Activated CD8-positive, alpha-beta T cell treated with anti-CD3 and anti-CD28 coated beads for 36 hours (primary cell): ENCODE results near the gene FOXP1. TPM values are rescaled to one million over a fixed set of nuclear protein-coding genes. Genes with fewer than 3 reads are reported as not detected.

ENCODE experiments used
- ATAC-seq: fragments of 200-7000 bp; cut with Tn5 transposase; one replicate; pipeline ENCODE4 v1.10.0; 2021; ENCODE audit warnings: mild to moderate bottlenecking, moderate library complexity
- CTCF ChIA-PET: fragments of 350-600 bp; sonication (Branson Sonifier 250); formaldehyde crosslinking; loops from one replicate; lab custom pipeline; 2021; ENCODE audit warnings: antibody characterized with exemption; lab: Charles Lee
- POLR2A ChIA-PET: fragments of 350-600 bp; sonication (Branson Sonifier 250); formaldehyde crosslinking; loops from one replicate; lab custom pipeline; 2021; ENCODE audit warnings: antibody characterized with exemption; lab: Charles Lee
- DNase-seq: peaks from one replicate; pipeline ENCODE4 v3.0.0-alpha.2; 2020
- H3K27ac Mint-ChIP-seq: one replicate; pipeline ENCODE4 v1.8.0; 2021; ENCODE audit warnings: mild to moderate bottlenecking, mixed read lengths
- H3K27me3 Mint-ChIP-seq: one replicate; pipeline ENCODE4 v1.8.0; 2021; ENCODE audit warnings: mixed read lengths
- H3K36me3 Mint-ChIP-seq: one replicate; pipeline ENCODE4 v1.8.0; 2021; ENCODE audit warnings: low read depth, mixed read lengths
- H3K4me1 Mint-ChIP-seq: one replicate; pipeline ENCODE4 v1.8.0; 2021; ENCODE audit warnings: low read depth, mixed read lengths
- H3K4me3 Mint-ChIP-seq: one replicate; pipeline ENCODE4 v1.8.0; 2021; ENCODE audit warnings: mild to moderate bottlenecking, moderate library complexity, mixed read lengths
- H3K9me3 Mint-ChIP-seq: one replicate; pipeline ENCODE4 v1.8.0; 2021; ENCODE audit warnings: mixed read lengths
- intact Hi-C: fragments of 100-400 bp; cut with micrococcal nuclease; formaldehyde crosslinking; loops from one replicate; pipeline ENCODE4 v1.10.0; 2022
- total RNA-seq, 2 experiments: library from RNA; stranded (reverse); gene quantifications; one replicate each; pipeline ENCODE4 v1.2.3, GENCODE V29; 2021
- TF ChIP-seq, protein P1 (sequence below): fragments of 200-600 bp; IDR thresholded peaks from one replicate; pipeline ENCODE4 v1.8.0; 2022; ENCODE audit warnings: antibody characterized with exemption, mild to moderate bottlenecking

The FOXP1 gene
- total RNA-seq, 2 experiments from 2014 or later, result 145 to 153 TPM

DNA sequence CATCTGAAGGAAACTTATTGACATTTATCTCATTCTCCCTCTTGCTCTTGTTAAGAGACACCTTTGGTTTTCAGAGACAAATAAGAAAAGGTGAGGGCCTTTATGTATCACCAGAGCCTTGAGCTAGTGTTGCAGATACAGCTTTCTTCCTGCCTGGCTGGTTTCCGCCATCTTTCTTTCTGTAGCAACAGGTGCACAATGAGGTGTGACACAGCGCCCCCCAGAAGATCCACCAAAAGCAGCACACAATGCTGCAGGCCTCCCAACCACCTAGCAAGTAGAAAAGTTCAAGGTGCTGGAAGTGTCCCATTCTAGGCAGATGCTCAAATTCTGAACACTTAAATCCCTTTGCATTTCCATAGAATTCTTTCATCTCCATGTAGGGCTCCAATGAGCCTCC lies 106.6 kb downstream of the FOXP1 start:
- peaks cover 84% of the 10 kb centered on the region for H3K4me1 Mint-ChIP-seq
- H3K27me3 Mint-ChIP-seq, result no peaks in the 10 kb centered on the region
- intact Hi-C loops, result no loop called here
- peaks cover 59% of the 10 kb centered on the region for H3K36me3 Mint-ChIP-seq
- peaks cover 24% of the 10 kb centered on the region for H3K9me3 Mint-ChIP-seq
- DNase-seq (no peak), ATAC-seq (no peak)
- ChIA-PET POLR2A (interaction anchor here (0.8 to 3.3 kb wide), 3 partner anchors 11 to 105 kb away, joined by 3 to 11 read pairs (median 4); no protein-coding TSS in a partner anchor), CTCF (interaction anchor here (0.8 to 1.6 kb wide), 6 partner anchors 9 to 36 kb away, joined by 3 to 5 read pairs (median 3); no protein-coding TSS in a partner anchor)
- no peak overlapping the region for H3K4me3 Mint-ChIP-seq
- peak overlapping the region; percentile 80 for H3K27ac Mint-ChIP-seq
- TF ChIP-seq, protein P1, sequence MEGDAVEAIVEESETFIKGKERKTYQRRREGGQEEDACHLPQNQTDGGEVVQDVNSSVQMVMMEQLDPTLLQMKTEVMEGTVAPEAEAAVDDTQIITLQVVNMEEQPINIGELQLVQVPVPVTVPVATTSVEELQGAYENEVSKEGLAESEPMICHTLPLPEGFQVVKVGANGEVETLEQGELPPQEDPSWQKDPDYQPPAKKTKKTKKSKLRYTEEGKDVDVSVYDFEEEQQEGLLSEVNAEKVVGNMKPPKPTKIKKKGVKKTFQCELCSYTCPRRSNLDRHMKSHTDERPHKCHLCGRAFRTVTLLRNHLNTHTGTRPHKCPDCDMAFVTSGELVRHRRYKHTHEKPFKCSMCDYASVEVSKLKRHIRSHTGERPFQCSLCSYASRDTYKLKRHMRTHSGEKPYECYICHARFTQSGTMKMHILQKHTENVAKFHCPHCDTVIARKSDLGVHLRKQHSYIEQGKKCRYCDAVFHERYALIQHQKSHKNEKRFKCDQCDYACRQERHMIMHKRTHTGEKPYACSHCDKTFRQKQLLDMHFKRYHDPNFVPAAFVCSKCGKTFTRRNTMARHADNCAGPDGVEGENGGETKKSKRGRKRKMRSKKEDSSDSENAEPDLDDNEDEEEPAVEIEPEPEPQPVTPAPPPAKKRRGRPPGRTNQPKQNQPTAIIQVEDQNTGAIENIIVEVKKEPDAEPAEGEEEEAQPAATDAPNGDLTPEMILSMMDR, result no peak

DNA sequence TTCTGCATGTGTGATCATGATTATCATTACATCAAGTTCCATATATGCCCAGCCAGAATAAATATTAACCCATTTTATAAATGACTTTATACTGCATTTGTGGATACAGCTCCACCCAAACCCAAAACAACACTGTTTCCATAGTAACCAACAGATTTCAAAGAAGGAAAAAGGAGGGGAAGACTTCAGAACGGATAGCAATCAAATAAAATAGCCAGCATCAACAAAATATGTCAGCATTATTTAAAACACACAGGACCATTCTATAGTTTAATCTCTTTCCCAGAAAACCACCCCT lies 114.4 kb downstream of the FOXP1 start:
- no peak for ATAC-seq
- Mint-ChIP-seq H3K36me3 (peaks cover 42% of the 10 kb centered on the region), H3K4me1 (peaks cover 69% of the 10 kb centered on the region), H3K27ac (no peak overlapping the region), H3K4me3 (no peak overlapping the region), H3K27me3 (no peaks in the 10 kb centered on the region), H3K9me3 (peaks cover 15% of the 10 kb centered on the region)
- CTCF ChIA-PET, result no interaction called here
- TF ChIP-seq, protein P1, result no peak
- intact Hi-C loops, result no loop called here
- no peak for DNase-seq
- POLR2A ChIA-PET, result interaction anchor here (0.5 to 1.5 kb wide), 2 partner anchors 8 to 18 kb away, joined by 3 to 5 read pairs; no protein-coding TSS in a partner anchor

DNA sequence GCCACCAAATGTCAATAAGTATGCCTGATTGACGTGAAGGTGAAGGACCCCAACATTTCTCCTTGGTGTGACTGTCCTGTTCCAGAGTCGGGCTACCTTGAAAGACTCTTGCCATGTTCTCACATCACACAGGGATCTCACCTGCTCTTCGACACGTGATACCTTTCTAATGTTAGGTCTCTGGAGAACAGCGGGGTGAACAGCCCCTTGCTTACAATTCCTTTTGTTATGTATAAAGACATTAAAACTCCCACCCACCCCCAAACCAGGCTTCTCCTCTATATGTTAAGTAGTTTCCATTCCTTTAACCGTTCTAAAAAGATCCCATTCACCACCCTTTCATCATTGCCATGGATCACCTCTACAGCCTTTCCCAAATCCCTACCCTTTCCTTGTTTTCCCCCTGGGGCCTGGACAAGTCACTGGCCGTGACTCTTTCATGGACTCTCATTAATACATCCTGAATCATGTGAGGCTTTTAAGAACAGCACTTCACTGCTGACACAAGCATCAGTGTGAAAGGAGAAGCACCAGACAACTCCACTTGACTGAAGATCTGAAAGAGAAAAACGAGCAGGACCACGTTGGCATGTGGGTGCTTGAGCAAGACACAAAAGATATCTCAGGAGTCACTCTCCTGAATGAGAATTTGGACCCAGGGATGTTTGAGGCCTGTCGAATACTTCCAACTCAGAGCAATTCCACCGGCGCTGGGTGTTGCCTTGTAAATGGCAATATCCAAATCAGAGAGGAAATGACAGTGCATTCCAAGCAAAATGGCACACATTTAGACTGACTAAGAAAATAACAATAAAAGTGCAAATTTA lies 115.0 kb downstream of the FOXP1 start:
- CTCF ChIA-PET, result no interaction called here

DNA sequence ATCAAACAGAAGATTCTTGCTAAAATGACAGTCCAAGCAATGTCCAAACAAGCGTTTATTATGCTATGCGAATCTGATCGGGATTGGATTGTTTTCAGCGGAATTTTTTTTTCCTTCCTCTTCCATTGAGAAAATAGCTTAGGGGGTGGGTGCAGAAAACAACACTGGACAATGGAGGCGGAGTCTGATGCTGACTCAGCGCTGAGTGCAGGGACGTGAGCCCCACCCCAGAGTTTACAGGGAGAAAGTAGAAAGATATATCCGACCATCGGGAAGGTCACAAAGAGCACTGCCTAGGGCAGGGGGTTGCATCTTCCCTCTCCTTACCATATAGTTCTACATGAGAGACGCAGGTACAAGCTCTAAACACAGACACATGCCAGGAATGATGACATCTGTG lies 117.0 kb downstream of the FOXP1 start:
- no peak for ATAC-seq
- Mint-ChIP-seq H3K36me3 (peaks cover 36% of the 10 kb centered on the region), H3K27ac (no peak overlapping the region), H3K4me1 (peaks cover 72% of the 10 kb centered on the region), H3K9me3 (peaks cover 3% of the 10 kb centered on the region), H3K27me3 (no peaks in the 10 kb centered on the region), H3K4me3 (no peak overlapping the region)
- TF ChIP-seq, protein P1, result no peak
- intact Hi-C loops, result no loop called here
- ChIA-PET CTCF (interaction anchor here (1.0 to 1.1 kb wide), 3 partner anchors 8 to 16 kb away, joined by 3 to 7 read pairs (median 5); no protein-coding TSS in a partner anchor), POLR2A (interaction anchor here (0.6 to 2.3 kb wide), 9 partner anchors 11 to 374 kb away, joined by 3 to 10 read pairs (median 4); no protein-coding TSS in a partner anchor)
- DNase-seq, result no peak

More for the DNA sequence above, 115.0 kb downstream of the FOXP1 start:
- Mint-ChIP-seq H3K27ac (peak overlapping the region; percentile 43), H3K36me3 (peaks cover 40% of the 10 kb centered on the region), H3K27me3 (no peaks in the 10 kb centered on the region), H3K4me3 (no peak overlapping the region), H3K4me1 (peaks cover 69% of the 10 kb centered on the region), H3K9me3 (peaks cover 12% of the 10 kb centered on the region)
- TF ChIP-seq, protein P1, result no peak
- ATAC-seq (no peak), DNase-seq (no peak)
- POLR2A ChIA-PET, result no interaction called here
- intact Hi-C loops, result no loop called here
